GM21825 (cell line): Measurements from ENCODE around the gene HSP90AB1.

Experiments used
- ATAC-seq: cut with Tn5 transposase; IDR thresholded peaks from one replicate; pipeline ENCODE4 v1.9.1; 2021; ENCODE audit warnings: mild to moderate bottlenecking, moderate library complexity; ENCODE audit not compliant: unreplicated experiment

HSP90AB1 gene

DNA sequence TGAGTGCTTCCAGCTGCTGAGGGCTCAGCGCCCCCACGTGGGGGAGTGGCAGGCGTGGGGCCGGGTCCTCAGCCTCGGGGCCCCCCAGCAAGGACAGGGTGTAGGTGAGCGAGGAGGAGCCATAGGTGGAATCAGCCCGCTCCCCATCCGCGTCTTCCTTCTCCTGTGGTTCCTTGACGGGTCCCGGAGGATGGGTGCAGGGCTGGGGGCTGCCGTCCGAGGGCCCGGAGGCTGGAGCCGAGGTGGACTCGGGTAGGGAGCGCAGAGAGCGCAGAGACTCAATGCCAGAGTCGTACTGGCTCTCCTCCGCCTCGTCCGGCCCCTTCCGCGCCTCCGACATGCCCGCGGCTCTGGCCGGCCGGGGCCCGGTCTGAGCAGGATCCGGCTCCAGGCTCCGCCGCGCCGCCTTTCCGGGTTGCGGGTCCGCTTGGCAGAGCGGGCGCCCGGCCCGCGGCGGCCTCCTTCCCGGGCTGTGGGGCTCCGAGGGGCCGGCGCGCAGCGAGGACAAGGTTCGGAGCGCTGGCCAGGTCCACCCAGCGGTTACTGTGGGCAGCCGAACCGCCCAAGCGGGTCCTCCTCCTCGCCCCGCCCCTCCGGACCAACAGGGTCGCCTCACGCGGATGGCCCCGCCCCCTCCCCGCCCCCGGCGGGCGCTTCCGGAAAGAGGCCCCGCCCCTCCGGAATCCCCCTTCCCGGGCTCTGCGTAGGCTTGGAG lies 18.3 kb downstream of the HSP90AB1 start, which contains the start of gene NFKBIE:
TSS of gene NFKBIE (minus strand) at position 545 of the 715 bp plus-strand sequence. CDS start at position 340, 205 bp downstream.
- ATAC-seq = peak; percentile 41

DNA sequence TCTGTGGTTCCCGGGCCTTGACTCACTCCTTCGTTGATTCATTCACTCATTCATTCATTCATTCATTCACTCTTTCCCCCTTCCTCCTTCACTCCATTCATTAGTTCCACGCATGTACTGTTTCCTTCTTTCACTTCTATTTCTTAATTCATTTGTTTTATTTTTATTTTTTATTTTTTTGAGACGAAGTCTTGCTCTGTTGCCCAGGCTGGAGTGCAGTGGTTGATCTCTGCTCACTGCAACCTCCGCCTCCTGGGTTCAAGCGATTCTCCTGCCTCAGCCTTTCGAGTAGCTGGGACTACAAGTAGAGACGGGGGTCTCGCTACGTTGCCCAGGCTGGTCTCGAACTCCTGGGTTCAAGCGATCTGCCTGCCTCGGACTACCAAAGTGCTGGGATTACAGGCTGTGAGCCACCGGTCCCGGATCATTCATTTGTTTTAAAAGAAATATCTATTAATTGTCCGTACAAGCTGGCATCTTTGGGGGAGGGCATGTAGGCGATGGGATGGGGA lies 18.9 kb downstream of the HSP90AB1 start:
- no peak for ATAC-seq

DNA sequence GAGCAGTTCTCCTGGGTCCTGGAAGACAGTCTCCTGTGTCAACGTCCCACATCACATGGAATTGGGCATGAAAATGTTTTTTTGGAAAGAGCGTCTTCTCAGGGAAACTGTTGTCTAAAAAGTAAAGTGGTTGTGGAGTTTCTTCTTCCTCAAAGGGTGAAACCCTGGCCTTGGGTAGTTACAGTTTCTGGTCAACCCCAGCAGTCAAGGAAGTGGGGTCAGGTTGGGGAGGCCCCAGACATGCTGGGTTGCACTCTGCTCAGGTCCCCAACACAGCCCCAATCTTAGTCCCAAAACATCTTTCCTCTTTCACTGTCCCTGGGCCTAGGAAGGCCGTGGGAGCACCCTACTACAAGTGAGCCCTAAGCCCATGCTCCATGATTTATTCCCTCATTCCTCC lies 19.4 kb downstream of the HSP90AB1 start:
- peak; percentile 33 for ATAC-seq

DNA sequence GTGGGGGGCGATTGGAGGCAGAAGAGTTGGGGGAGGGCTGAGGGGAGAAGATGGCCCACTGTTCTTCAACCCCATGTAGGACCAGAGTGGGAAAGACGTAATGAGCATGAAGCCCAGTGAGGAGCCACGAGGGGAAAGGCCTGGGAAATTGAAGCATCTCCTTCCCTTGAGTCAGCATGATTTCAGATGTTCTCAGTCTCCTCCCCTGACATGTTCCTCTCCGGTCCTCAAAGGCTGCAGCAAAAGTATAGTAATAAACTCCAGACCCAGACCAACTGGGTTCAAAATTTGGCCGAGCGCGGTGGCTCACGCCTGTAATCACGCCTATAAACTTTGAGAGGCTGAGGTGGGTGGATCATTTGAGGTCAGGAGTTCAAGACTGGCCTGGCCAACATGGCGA lies 20.4 kb downstream of the HSP90AB1 start:
- ATAC-seq = no peak

DNA sequence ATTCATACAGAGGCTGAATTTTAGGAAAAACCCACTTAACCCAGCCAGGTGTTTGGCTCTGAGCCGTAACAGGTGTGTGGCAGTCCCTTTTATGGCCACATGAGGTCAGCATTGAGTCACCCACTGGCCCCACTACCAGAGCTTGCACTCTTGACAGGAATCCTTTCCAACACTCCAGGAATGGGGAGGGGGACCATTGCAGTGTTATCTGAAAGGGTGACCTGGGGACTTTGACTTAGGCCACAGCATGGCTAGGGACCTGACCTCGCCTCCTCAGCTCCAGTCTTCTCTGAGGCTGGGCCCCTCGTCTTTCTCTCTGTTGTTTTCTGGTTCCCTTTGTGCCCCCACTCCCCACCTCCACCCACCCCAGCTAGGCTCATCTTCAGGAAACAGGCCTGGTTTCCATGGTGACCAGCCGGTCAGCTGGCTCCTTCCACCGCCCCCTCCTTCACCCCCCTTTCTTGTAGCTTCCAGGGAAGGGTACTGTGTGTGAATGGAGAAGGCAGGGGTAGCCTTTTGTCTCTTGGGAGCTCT lies 21.3 kb downstream of the HSP90AB1 start:
- no peak for ATAC-seq

DNA sequence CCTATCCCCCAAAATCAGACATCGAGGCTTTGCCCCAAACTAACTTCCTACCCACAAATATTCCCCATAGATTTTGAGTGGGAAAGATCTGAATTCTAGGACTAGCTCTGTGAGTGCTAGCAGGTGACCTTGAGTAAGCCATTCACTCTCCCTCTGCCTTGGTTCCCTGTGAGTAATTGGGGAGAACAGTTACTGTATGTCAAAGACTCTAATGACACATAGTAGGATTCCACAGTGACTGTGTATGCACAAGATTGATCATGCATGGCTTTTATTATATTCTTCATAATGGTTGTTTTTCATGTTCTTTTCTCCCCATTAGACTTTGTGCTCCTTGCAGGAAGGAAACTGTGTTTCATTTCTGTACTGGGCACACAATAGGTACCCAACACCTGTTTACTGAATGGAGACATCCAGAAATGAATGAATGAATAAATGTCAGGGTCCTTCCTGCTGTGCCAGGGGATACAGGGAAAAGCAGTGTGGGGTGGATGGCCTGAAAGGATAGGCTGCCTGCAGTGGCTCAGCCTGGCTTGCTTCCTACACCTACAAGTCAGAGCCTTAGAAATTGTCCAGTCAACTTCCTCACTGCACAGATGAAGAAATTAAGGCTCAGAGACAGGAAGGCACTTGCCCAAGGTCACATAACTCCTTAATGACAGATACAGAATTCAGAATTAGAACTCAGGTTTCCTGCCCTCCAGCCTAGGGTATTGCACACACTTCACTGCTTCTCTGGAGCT lies 22.4 kb downstream of the HSP90AB1 start:
- no peak for ATAC-seq

DNA sequence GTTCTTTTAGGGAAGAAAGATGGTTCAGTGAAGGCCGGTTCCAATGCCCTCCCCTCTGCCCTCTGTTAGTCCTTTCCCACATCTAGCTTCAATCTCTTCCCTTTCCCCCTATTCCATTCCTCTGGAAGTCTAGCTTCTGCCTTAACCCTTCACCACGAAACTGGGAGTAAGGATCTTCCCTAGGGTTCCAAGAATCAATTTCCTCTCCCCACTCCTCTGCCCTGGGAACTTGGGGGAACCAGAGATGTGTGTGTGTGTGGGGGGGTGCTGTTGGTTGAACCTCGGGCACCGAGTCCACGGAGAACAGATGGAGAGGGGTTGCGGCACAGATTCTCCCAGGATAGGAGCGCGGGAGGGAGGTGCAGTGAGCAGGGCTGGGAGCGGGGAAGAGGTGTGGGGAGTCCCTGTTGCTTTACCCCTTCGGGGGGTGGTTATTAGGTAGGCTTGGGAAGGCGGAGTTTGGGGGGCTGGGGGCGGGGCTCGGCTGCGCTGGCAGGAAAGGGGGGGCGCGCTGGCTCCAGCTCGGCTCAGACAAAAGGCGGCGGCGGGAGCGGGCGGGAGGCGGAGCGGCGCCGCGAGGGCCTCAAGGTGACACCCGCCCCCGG lies 23.1 kb downstream of the HSP90AB1 start, which contains the start of gene TMEM151B:
TSS of gene TMEM151B (plus strand) at position 530 of the 605 bp plus-strand sequence. CDS start 293 bp downstream, outside the sequence.
- no peak for ATAC-seq

DNA sequence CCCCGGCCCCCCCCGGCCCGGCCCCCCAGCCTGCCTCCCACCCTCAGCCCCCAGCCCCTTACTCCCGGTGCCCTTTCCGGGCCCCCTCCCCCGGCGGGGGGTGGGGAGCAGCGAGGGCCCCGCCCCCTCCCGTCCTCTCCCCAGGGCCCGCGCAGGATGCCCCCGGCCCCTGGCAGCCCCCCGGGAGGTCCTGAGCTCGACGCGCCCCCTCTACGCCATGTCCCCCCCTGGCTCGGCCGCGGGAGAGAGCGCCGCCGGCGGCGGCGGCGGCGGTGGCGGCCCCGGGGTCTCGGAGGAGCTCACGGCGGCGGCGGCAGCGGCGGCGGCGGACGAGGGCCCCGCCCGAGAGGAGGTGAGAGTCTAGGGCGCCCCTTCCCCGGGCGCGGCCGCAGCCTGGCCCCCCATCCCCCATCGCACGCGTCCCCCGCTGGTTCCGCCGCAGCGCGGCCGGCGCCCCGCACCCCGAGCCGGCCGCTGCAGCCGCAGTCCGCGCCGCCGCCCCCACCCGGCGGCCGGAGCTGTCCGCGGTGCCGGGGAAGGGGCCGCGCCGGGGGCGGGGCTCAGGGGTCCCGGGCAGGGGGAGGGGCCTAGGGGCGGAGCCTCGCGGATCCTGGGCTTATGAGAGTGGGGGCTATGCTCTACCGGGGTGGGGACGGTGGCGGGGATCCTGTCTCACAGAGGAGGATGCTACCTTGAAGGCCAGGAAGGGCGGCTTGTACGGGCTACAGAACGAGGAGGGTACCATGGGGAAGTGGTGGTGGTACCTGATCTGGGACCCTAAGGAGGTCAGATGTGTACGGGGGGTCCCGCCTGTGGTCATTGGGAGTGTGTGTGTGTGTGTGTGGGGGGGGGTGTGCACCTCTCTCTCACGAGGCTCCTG lies 23.9 kb downstream of the HSP90AB1 start:
- no peak for ATAC-seq

DNA sequence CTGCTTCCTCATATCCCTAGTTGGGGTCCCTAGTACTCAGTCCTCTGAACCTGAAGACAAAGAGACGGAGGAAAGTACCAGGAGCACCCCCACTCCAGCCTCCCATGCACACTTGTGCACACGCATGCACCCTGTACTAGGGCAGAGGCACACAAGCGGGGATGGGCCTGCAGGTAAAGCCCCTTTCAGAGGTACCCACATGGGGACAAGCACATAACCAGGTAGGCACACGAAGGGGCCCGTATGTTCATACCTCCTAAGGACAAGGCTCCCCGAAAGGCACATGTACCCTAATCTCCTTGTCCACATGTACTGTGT lies 24.5 kb downstream of the HSP90AB1 start:
- ATAC-seq = no peak

DNA sequence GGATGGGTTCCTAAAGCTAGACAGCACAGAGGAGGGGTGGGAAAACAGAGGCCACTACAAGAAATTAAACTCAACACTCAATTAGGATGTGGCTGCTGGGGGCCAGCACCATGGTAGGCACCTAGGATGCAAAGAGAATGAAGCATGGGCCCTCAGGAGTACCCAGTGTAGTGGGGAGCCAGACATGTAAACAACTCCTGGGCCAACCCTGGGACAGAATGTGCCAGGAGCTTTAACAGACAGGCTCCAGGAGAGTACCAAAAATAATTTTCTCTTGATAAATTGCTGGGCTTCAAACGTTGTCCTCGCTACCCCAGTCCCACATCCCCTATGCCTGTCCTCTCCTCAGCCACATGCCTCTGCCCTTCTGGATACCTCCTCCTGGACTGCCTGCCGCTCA lies 25.0 kb downstream of the HSP90AB1 start:
- no peak for ATAC-seq

DNA sequence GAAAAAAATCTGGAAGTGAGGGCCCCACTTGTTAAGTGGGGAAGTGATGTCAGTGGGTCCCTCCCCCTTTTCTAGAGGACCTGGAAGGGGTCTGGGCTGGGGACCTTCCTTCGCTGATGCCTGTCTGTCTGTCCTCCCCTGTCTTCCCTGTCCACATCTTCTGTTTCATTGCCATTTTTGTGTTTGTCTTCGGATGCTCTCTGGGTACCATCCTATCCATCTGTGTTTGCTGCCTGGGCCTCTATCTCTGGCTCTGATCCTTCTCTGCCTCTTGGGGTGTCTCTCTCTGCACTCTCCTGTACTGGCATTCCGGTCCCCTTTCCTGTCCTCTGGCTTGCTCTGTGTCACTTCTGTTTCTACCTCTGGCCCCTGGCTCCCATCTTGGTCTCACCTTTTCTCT lies 25.6 kb downstream of the HSP90AB1 start:
- ATAC-seq = no peak

DNA sequence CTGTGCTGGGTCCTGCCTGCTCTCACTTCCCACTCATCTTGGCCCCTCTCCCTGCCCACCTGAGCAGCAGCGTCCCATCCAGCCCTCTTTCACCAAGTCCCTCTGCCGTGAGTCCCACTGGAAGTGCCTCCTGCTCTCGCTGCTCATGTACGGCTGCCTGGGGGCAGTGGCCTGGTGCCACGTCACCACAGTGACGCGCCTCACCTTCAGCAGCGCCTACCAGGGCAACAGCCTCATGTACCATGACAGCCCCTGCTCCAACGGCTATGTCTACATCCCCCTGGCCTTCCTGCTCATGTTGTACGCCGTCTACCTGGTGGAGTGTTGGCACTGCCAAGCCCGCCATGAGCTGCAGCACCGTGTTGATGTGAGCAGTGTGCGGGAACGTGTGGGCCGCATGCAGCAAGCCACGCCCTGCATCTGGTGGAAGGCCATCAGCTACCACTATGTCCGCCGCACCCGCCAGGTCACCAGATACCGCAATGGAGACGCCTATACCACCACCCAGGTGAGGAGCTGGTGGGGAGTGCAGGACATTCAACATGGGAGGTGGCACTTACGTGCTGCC lies 26.2 kb downstream of the HSP90AB1 start:
- ATAC-seq = no peak

DNA sequence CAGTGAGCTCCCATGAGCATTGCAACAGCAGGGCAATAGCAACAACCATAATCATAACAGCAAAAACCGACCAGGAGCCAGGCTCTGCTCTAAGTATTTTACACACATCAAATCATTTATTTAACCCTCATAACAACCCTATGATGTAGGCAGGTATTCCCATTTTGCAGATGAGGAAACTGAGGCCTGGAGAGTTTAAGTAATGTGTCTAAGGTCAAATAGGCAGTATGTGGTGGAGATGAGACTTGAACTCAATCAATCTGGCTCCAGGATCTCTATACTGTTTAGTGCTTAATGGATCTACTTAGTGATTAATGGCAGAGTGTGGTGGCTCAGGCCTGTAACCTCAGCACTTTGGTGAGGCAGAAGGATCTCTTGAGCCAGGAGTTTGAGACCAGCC lies 26.7 kb downstream of the HSP90AB1 start:
- ATAC-seq = no peak

DNA sequence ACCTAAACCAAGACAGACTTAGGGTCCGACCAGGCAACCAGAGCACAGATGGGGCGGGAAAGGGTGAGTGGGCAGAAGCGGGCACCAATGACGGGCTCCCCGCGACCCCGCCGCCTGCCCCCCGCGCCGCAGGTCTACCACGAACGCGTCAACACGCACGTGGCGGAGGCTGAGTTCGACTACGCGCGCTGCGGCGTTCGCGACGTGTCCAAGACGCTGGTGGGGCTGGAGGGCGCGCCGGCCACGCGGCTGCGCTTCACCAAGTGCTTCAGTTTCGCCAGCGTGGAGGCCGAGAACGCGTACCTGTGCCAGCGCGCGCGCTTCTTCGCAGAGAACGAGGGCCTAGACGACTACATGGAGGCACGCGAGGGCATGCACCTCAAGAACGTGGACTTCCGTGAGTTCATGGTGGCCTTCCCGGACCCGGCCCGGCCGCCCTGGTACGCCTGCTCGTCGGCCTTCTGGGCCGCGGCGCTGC lies 28.4 kb downstream of the HSP90AB1 start:
- no peak for ATAC-seq

DNA sequence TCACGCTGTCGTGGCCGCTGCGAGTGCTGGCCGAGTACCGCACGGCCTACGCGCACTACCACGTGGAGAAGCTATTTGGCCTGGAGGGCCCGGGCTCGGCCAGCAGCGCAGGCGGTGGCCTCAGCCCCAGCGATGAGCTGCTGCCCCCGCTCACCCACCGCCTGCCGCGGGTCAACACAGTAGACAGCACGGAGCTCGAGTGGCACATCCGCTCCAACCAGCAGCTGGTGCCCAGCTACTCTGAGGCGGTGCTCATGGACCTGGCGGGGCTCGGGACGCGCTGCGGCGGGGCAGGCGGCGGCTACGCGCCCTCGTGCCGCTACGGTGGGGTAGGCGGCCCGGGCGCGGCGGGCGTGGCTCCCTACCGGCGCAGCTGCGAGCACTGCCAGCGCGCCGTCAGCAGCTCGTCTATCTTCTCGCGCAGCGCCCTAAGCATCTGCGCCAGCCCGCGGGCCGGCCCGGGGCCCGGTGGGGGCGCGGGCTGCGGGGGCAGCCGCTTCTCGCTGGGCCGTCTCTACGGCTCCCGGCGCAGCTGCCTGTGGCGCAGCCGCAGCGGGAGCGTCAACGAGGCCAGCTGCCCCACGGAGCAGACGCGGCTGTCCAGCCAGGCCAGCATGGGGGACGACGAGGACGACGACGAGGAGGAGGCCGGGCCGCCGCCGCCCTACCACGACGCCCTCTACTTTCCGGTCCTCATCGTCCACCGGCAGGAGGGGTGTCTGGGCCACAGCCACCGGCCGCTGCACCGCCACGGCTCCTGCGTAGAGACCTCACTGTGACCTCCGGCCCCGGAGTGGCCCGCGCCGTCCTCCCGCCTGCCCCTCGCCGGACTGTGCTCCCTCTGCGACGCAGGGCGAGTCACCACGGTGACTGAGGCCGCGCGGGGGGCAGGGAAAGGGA lies 29.1 kb downstream of the HSP90AB1 start:
- no peak for ATAC-seq

DNA sequence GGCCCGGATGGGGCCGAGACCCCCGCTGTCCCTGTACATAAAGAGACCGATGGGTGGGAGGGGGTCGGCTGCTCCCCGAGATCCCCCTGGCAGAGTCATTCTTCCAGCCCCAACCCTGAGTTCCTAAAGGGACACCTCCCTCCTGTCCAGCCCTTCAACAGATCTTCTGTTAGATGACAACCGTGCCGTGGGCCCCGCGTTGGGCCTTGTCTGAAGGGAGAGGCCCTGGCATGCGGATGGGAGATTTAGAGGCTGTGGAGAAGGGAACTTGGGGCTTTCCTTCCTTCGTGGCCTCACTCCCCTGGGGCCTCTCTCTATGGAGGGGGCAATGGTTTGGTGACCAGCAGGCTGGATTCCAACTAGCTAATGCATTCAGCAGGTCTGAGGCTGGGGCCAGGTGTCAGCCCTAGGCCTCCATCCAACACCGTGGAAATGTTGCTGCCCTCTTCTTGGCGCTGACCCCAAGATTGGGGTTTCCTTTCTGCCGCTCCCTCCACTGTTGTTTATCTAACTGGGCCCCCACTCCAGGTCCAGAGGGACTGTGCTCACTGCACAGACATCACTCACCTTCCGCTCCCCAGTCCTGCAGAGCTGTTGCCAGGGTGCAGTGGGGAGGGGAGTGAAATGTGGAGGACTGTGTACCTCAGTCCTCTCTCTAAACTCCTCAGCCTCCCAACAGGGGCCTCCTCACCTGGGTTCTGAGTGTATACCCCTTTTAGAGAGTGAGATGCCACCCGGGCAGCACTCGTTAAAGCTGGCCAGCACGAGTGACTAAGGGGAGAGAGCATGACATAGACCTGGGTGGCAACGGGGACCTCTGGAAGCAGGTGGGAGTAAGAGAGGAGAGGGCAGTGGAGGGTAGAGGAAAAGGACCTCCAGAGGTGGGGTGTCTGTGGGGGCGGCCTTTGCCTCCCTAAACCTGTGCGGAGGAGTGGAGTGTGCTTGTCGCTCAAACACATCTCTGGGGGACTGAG lies 30.1 kb downstream of the HSP90AB1 start:
- no peak for ATAC-seq

DNA sequence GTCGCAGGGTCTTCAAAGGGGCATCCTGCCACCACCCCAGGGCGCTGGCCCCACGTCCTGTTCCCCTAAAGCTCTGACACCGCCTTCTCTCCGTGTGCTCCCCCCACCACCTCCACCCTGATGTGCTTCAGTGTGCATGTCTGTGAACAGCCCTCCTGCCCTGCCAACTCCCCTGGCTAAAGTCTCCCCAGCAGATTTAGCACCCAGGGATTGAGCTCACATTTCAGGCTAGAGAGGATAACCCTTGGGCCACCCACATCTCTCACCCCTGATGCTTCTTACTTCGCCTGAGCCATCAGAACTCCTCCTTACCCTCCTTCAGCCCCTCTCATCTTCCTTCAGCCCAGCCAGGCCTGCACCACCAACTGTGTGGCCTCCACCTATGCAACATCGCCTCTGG lies 30.9 kb downstream of the HSP90AB1 start:
- ATAC-seq = no peak

DNA sequence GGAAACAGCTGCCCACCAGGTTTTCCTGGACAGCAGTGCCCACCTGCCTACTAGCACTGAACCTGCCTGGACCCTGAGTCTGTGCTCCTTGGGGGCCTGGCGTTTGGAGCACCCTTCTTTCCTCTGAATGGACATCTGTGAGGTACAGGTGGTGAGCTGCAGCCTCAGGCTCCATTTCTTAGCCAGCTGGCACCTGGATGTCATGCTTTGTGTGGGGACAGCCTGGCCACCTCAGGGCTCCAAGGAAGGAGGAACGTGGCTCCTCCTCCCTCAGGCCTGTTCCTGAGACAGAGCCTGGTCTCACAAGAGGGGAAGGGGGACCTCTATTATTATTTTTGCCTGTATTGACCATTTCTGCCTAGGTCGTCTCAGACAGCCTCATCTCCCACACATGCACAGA lies 31.4 kb downstream of the HSP90AB1 start:
- ATAC-seq = no peak
